B cell (primary cell): Measurements from ENCODE around the gene APBA3. TPM values are rescaled to one million over a fixed set of nuclear protein-coding genes. Genes with fewer than 3 reads are reported as not detected.

Source experiments
- ATAC-seq: fragments of 200-7000 bp; cut with Tn5 transposase; one replicate; pipeline ENCODE4 v1.10.0; 2021; ENCODE audit warnings: low read depth, mild to moderate bottlenecking, moderate number of reproducible peaks, moderate library complexity
- CTCF ChIA-PET: fragments of 350-600 bp; sonication (Branson Sonifier 250); formaldehyde crosslinking; loops from one replicate; lab custom pipeline; 2021; ENCODE audit warnings: antibody characterized with exemption, inconsistent platforms; lab: Charles Lee
- POLR2A ChIA-PET: fragments of 350-600 bp; sonication (Branson Sonifier 250); formaldehyde crosslinking; loops from one replicate; lab custom pipeline; 2021; ENCODE audit warnings: antibody characterized with exemption; lab: Charles Lee
- DNase-seq: peaks from one replicate; pipeline ENCODE4 v3.0.0; 2013
- H2AFZ ChIP-seq: 2 replicates; pipeline ENCODE4 v1.6.1; 2012; ENCODE audit warnings: mild to moderate bottlenecking, low read depth, low read length; ENCODE audit not compliant: insufficient read depth, poor library complexity, severe bottlenecking
- H3K27ac ChIP-seq, 2 donors: 1 replicate in 1 of 2; 2 replicates in 1 of 2; pipeline ENCODE4 v1.5.1; 2012 to 2013; ENCODE audit warnings: low read length in 2 of 2, mild to moderate bottlenecking in 2 of 2, moderate library complexity in 1 of 2
- H3K27me3 ChIP-seq, 4 experiments: fragments of 200-600 bp in 1 of 4; sonication (generic) in 1 of 4; replicated peaks in 1 of 4; 1 replicate in 2 of 4; 2 replicates in 2 of 4; pipeline versions ENCODE4 v1.6.1 to v1.7.0; 2013 to 2016; ENCODE audit warnings: low read length in 3 of 4, mild to moderate bottlenecking in 2 of 4, mixed read lengths in 1 of 4, moderate library complexity in 1 of 4; ENCODE audit not compliant: insufficient read depth in 4 of 4, control insufficient read depth in 3 of 4; ENCODE audit errors: control extremely low read depth in 1 of 4
- H3K36me3 ChIP-seq, 2 experiments: replicated peaks in 1 of 2; 1 replicate in 1 of 2; 2 replicates in 1 of 2; pipeline versions ENCODE4 v1.6.1 to v1.7.1; 2013; ENCODE audit warnings: low read length in 1 of 2; ENCODE audit not compliant: insufficient read depth in 2 of 2, control insufficient read depth in 1 of 2; ENCODE audit errors: control extremely low read depth in 1 of 2, extremely low read depth in 1 of 2
- H3K4me1 ChIP-seq, 2 donors: fragments of 200-600 bp in 1 of 2; sonication (generic) in 1 of 2; 1 replicate in 1 of 2; 2 replicates in 1 of 2; pipeline versions ENCODE4 v1.5.1 to v1.6.1; 2013 to 2017; ENCODE audit warnings: low read length in 2 of 2; ENCODE audit not compliant: control insufficient read depth in 2 of 2, insufficient read depth in 2 of 2
- H3K4me2 ChIP-seq: replicated peaks from 2 replicates; pipeline ENCODE3; 2012; ENCODE audit warnings: mild to moderate bottlenecking, low read depth, low read length; ENCODE audit not compliant: poor library complexity, severe bottlenecking
- H3K4me3 ChIP-seq, 5 experiments: fragments of 200-600 bp in 1 of 5; sonication (generic) in 1 of 5; 1 replicate in 3 of 5; 2 replicates in 2 of 5; pipeline versions ENCODE4 v1.5.1 to v1.7.0; 2011 to 2016; ENCODE audit warnings: low read length in 4 of 5, mild to moderate bottlenecking in 4 of 5, low read depth in 2 of 5, control low read depth in 1 of 5, moderate library complexity in 1 of 5; ENCODE audit not compliant: insufficient read depth in 1 of 5; ENCODE audit errors: control extremely low read depth in 1 of 5, extremely low read depth in 1 of 5
- H3K79me2 ChIP-seq: fragments of 200-600 bp; sonication (generic); one replicate; pipeline ENCODE4 v1.6.0; 2016; ENCODE audit warnings: low read length; ENCODE audit not compliant: control insufficient read depth, insufficient read depth
- H3K9ac ChIP-seq: fragments of 200-600 bp; sonication (generic); 2 replicates; pipeline ENCODE4 v1.6.1; 2017; ENCODE audit warnings: mild to moderate bottlenecking, low read length, moderate library complexity
- H3K9me3 ChIP-seq, 3 donors: one replicate each; pipeline versions ENCODE4 v1.6.1 to v1.7.1; 2013; ENCODE audit warnings: low read length in 2 of 3; ENCODE audit not compliant: control insufficient read depth in 2 of 3, insufficient read depth in 1 of 3; ENCODE audit errors: control extremely low read depth in 1 of 3
- H4K20me1 ChIP-seq: 2 replicates; pipeline ENCODE4 v1.6.0; 2012; ENCODE audit warnings: mild to moderate bottlenecking, low read length; ENCODE audit not compliant: insufficient read depth, control insufficient read depth, poor library complexity, severe bottlenecking
- H3K27ac Mint-ChIP-seq: one replicate; pipeline ENCODE4 v1.8.0; 2021; ENCODE audit warnings: mixed read lengths
- H3K27me3 Mint-ChIP-seq: one replicate; pipeline ENCODE4 v1.8.0; 2021; ENCODE audit warnings: mixed read lengths
- H3K4me1 Mint-ChIP-seq: one replicate; pipeline ENCODE4 v1.8.0; 2021; ENCODE audit warnings: mixed read lengths
- H3K4me3 Mint-ChIP-seq: one replicate; pipeline ENCODE4 v1.8.0; 2021; ENCODE audit warnings: mixed read lengths
- H3K9me3 Mint-ChIP-seq: one replicate; pipeline ENCODE4 v1.8.0; 2022; ENCODE audit warnings: mixed read lengths; ENCODE audit not compliant: insufficient read depth
- CTCF ChIP-seq: fragments of 200-600 bp; IDR thresholded peaks from one replicate; pipeline ENCODE4 v1.8.0; 2022; ENCODE audit warnings: antibody characterized with exemption, mild to moderate bottlenecking
- EZH2 ChIP-seq: IDR thresholded peaks from 2 replicates; pipeline ENCODE4 v1.6.1; 2012; ENCODE audit warnings: borderline replicate concordance, low read depth, mild to moderate bottlenecking, moderate library complexity, low read length; ENCODE audit not compliant: insufficient read depth, poor library complexity, severe bottlenecking
- WGBS: methylation state at CpG from one replicate; pipeline ENCODE4 v1.1.5; 2013; ENCODE audit warnings: missing lambda C conversion rate; ENCODE audit not compliant: insufficient coverage; 5-methylcytosine and 5-hydroxymethylcytosine counted together
- intact Hi-C: fragments of 100-400 bp; cut with micrococcal nuclease; formaldehyde crosslinking; loops from one replicate; pipeline ENCODE4 v1.10.0; 2022
- polyA plus RNA-seq: library from polyadenylated mRNA; depleted of rRNA; stranded (reverse); fragments of >200 nt; gene quantifications from 2 replicates; pipeline ENCODE4 v1.2.3, GENCODE V29; 2012
- total RNA-seq, 2 donors: library from RNA; stranded (reverse); fragments of 120-200 nt in 1 of 2; gene quantifications; 1 replicate in 1 of 2; 2 replicates in 1 of 2; pipeline versions ENCODE4 v1.2.3 to v1.2.4, GENCODE V29; 2013 to 2022

Gene APBA3
- total and polyA plus RNA-seq, 2 donors (not counting 1 experiment from before 2014, with no cell fraction given) = 61.4 to 91.2 TPM

GRCh38 chr19:3722443-3723109, 38.9 kb downstream of the APBA3 start:
- Histone ChIP-seq H3K9ac (no peak overlapping the region), H3K4me3 (peak overlapping the region in 1 of 5 experiments; percentile 53)
- intact Hi-C loops = no loop called here

More at GRCh38 chr19:3722443-3723109, 38.9 kb downstream of the APBA3 start:
- no peaks in the 10 kb centered on the region for H4K20me1 ChIP-seq
- H3K9me3 ChIP-seq = peaks cover 0 to 12% (median 0%) of the 10 kb centered on the region in 3 donors
- H3K79me2 ChIP-seq = no peaks in the 10 kb centered on the region
- CTCF ChIA-PET = no interaction called here
- DNase-seq (no peak), ATAC-seq (no peak)
- no peaks in the 10 kb centered on the region for H3K9me3 Mint-ChIP-seq
- no peaks in the 10 kb centered on the region for H3K36me3 ChIP-seq
- peaks cover 0 to 42% (median 21%) of the 10 kb centered on the region in 4 experiments for H3K27me3 ChIP-seq
- peak overlapping the region; percentile 81 for H3K4me2 ChIP-seq
- H3K27ac Mint-ChIP-seq = peak overlapping the region; percentile 50
- H3K4me1 Mint-ChIP-seq = peaks cover 11% of the 10 kb centered on the region
- H3K27me3 Mint-ChIP-seq = peaks cover 21% of the 10 kb centered on the region
- peaks cover 16 to 20% of the 10 kb centered on the region in 2 donors for H3K4me1 ChIP-seq
- H3K4me3 Mint-ChIP-seq = peak overlapping the region; percentile 63
- no peak overlapping the region for H3K27ac ChIP-seq
- 9% methylated on average over 15 of the region's 30 CpGs for WGBS
- TF ChIP-seq CTCF = no peak
- no peak for TF ChIP-seq EZH2
- POLR2A ChIA-PET = interaction anchor here (0.5 to 0.6 kb wide), 2 partner anchors 133 to 520 kb away, joined by 4 read pairs; no protein-coding TSS in a partner anchor
- H2AFZ ChIP-seq = no peak overlapping the region
